ENCODE results near the gene CDHR3.

DNA sequence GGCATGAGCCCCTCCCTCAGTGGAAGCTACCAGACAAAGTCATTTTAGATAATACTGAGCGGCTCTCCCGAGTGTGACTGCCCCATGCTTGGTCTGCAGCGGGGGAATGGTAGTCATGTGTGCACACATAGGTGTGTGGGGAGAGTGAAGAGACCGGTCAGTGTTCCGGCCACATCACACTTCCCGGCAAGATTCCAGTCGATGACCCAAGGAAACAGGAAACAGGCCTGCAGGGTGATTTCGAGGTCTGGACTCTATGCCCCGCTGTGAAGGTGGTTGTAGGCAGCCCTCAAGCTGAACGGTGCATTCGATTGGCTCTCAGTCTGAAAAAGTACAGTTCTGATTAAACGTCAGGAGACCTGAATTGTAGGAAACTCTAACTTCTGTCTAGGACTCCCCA, 75.9 kb downstream of the CDHR3 start:
- TF ChIP-seq, protein P1, sequence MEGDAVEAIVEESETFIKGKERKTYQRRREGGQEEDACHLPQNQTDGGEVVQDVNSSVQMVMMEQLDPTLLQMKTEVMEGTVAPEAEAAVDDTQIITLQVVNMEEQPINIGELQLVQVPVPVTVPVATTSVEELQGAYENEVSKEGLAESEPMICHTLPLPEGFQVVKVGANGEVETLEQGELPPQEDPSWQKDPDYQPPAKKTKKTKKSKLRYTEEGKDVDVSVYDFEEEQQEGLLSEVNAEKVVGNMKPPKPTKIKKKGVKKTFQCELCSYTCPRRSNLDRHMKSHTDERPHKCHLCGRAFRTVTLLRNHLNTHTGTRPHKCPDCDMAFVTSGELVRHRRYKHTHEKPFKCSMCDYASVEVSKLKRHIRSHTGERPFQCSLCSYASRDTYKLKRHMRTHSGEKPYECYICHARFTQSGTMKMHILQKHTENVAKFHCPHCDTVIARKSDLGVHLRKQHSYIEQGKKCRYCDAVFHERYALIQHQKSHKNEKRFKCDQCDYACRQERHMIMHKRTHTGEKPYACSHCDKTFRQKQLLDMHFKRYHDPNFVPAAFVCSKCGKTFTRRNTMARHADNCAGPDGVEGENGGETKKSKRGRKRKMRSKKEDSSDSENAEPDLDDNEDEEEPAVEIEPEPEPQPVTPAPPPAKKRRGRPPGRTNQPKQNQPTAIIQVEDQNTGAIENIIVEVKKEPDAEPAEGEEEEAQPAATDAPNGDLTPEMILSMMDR (conservative IDR thresholded peaks at IDR 0.05 in 1 of 2, IDR thresholded peaks at IDR 0.05 in 1 of 2; ENCODE audit: extremely low read depth in 1 of 2, insufficient read depth in 1 of 2, low read depth in 1 of 2, low read length in 2 of 2), result no peak
- TF ChIP-seq EZH2 (IDR thresholded peaks at IDR 0.05; ENCODE audit: borderline replicate concordance, low read length), result no peak

Measured in mammary epithelial cell (primary cell).